ENCODE data around the gene IFT122. TPM values are rescaled to one million over a fixed set of nuclear protein-coding genes. Genes with fewer than 3 reads are reported as not detected.

The IFT122 gene
- total and polyA plus RNA-seq, 8 donors = 9.9 to 163 (median 19.6) TPM

GRCh38 chr3:129398803-129399144 lies 41.2 kb upstream of the IFT122 start:
- peak; percentile 26 to 40 for DNase-seq
- TF ChIP-seq EP300 (IDR thresholded peaks at IDR 0.05) (no peak), POLR2A (IDR thresholded peaks at IDR 0.05) (no peak), CTCF (IDR thresholded peaks at IDR 0.05) (no peak), POLR2AphosphoS5 (IDR thresholded peaks at IDR 0.05) (no peak)
- Histone ChIP-seq H3K36me3 (peaks cover 0 to 27% (median 22%) of the 10 kb centered on the region in 4 donors), H3K4me1 (peaks cover 8 to 38% (median 25%) of the 10 kb centered on the region in 4 donors), H3K9me3 (no peaks in the 10 kb centered on the region), H3K27ac (peak overlapping the region; percentile 83 to 93 (median 89)), H3K27me3 (no peaks in the 10 kb centered on the region), H3K4me3 (peak overlapping the region; percentile 80 to 93 (median 91))
- intact Hi-C loops (cut with DNase I; ENCODE audit: low total_unique reads) = no loop called here
- WGBS, 5 donors = 0 to 2% (median 1%) methylated on average over 9 to 18 of the region's 18 CpGs

GRCh38 chr3:129399145-129399894 lies 40.7 kb upstream of the IFT122 start:
- Histone ChIP-seq H3K4me3 (peak overlapping the region; percentile 80 to 93 (median 91)), H3K27ac (peak overlapping the region; percentile 83 to 93 (median 89)), H3K36me3 (peaks cover 0 to 23% (median 17%) of the 10 kb centered on the region in 4 donors), H3K27me3 (no peaks in the 10 kb centered on the region), H3K4me1 (peaks cover 8 to 38% (median 25%) of the 10 kb centered on the region in 4 donors), H3K9me3 (no peaks in the 10 kb centered on the region)
- 0 to 1% (median 1%) methylated on average over 24 to 25 of the region's 25 CpGs for whole genome bisulfite sequencing, 5 donors
- intact Hi-C loops (cut with DNase I; ENCODE audit: low total_unique reads) = no loop called here
- peak; percentile 89 to 97 for DNase-seq
- TF ChIP-seq EP300 (IDR thresholded peaks at IDR 0.05) = no peak
- peak in 1 of 3 donors; percentile 84 for TF ChIP-seq POLR2AphosphoS5 (IDR thresholded peaks at IDR 0.05)
- peak in 5 of 7 experiments; percentile 51 to 90 (median 63) for TF ChIP-seq CTCF (IDR thresholded peaks at IDR 0.05)
- no peak for TF ChIP-seq POLR2A (IDR thresholded peaks at IDR 0.05)

- Histone ChIP-seq H3K36me3 (peaks cover 0 to 22% (median 17%) of the 10 kb centered on the region in 4 donors), H3K27ac (peak overlapping the region in 4 of 5 donors; percentile 84 to 93 (median 90)), H3K9me3 (no peaks in the 10 kb centered on the region), H3K27me3 (no peaks in the 10 kb centered on the region), H3K4me1 (peaks cover 8 to 38% (median 25%) of the 10 kb centered on the region in 4 donors), H3K4me3 (peak overlapping the region; percentile 80 to 93 (median 91))
- TF ChIP-seq CTCF (IDR thresholded peaks at IDR 0.05) = peak in 1 of 7 experiments; percentile 28
- no peak for TF ChIP-seq POLR2AphosphoS5 (IDR thresholded peaks at IDR 0.05)
- intact Hi-C loops (cut with DNase I; ENCODE audit: low total_unique reads) = no loop called here
- no peak for DNase-seq
- 40 to 52% (median 49%) methylated on average over 8 of the region's 8 CpGs for WGBS, 5 donors
Observed at GRCh38 chr3:129399895-129400357, 40.1 kb upstream of the IFT122 start.

- intact Hi-C loops (cut with DNase I; ENCODE audit: low total_unique reads) = no loop called here
- H3K9me3 ChIP-seq = no peaks in the 10 kb centered on the region
- no peak overlapping the region for H3K27ac ChIP-seq
- WGBS, 5 donors = 76 to 85% (median 79%) methylated on average over 7 of the region's 7 CpGs
- peaks cover 0 to 1% (median 0%) of the 10 kb centered on the region in 4 donors for H3K36me3 ChIP-seq
- H3K4me1 ChIP-seq = peaks cover 8 to 19% (median 16%) of the 10 kb centered on the region in 4 donors
- H3K4me3 ChIP-seq = no peak overlapping the region
- H3K27me3 ChIP-seq = no peaks in the 10 kb centered on the region
- DNase-seq = no peak
- TF ChIP-seq POLR2A (IDR thresholded peaks at IDR 0.05) (no peak), EP300 (IDR thresholded peaks at IDR 0.05) (no peak), CTCF (IDR thresholded peaks at IDR 0.05) (no peak), POLR2AphosphoS5 (IDR thresholded peaks at IDR 0.05) (no peak)
Observed at GRCh38 chr3:129402210-129402609, 37.8 kb upstream of the IFT122 start.
